ENCODE data around the gene TEX261.

Gene TEX261

GRCh38 chr2:70954886-70955285, 39.8 kb downstream of the TEX261 start:
- no peak for DNase-seq

DNA sequence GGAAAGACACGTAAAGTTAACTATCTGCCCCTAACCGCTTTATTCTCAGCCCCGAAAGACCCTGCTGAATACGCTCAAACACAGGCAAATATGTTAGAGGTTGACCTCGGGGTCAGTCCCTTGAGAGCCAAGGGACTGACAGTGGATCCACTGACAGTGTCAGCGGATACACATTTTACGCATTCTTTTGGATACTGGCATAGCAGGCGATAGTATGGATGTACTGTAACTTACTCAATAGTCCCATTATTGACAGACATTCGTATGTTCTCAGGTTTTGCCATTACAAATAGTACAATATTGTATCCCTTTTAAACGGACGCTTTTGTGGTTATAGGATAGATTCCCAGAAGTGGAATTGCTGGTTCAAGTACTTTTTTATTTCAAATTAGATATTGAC, 45.6 kb downstream of the TEX261 start:
- DNase-seq = no peak

- DNase-seq = peak; percentile 81
Measured at GRCh38 chr2:70948337-70949003, 46.2 kb downstream of the TEX261 start.

GRCh38 chr2:70947556-70948184, 47.0 kb downstream of the TEX261 start:
- no peak for DNase-seq

DNA sequence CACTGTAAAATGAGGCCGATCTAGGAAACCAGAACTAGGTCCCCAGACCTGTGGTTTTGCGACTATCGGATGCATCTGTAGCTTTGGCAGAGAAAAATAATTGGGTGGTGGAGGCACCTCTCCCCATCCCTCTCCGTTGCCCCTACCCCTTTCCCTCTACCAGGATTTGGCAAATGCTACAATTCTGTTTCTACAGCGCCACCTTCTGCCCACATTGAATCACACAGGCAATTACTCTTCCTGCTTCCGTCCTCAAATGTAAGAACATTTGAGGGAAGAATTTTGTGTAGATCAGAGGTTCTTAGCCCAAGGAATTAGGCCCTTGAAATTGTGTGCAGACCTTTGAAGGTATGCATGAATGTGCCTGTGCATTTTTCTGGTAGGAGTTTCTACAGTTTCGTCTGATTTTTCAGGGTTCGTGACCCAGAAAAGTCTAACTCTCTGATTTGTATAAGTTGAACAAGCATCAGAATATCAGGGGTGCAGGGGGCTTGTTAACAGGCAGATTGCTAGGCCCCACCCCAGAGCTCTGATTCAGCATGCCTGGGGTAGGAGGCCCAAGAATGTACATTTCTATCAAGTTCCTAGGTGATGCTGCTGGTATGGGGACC, 47.7 kb downstream of the TEX261 start:
- DNase-seq = peak; percentile 48

DNA sequence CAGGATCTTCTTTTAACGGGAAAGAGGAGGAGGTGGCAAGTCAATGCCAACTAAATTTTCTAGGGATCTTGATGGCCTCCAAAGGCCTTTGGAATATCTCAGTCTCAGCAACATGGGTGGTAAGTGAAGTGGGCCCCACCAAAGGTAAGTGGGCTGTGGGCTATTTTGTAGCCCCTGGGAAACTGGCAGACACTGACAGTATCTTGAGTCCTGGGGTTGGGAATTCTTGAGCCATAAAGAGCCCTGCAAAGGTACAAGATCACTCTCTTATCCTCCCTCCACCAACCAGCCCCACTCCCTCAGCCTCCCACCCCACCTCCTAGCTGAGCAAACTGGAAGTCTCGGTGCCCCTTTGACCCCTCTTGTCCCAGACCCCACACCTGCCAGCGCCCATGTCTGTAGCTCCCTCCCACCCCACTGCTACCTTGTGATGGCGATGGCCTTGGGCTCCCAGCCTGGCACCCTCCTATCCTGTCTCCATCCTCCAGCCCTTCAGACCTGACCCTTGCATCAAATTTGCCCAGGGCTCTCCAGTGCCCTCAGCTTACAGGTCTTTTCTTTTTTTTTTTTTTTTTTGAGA, 50.5 kb downstream of the TEX261 start:
- DNase-seq = no peak

DNA sequence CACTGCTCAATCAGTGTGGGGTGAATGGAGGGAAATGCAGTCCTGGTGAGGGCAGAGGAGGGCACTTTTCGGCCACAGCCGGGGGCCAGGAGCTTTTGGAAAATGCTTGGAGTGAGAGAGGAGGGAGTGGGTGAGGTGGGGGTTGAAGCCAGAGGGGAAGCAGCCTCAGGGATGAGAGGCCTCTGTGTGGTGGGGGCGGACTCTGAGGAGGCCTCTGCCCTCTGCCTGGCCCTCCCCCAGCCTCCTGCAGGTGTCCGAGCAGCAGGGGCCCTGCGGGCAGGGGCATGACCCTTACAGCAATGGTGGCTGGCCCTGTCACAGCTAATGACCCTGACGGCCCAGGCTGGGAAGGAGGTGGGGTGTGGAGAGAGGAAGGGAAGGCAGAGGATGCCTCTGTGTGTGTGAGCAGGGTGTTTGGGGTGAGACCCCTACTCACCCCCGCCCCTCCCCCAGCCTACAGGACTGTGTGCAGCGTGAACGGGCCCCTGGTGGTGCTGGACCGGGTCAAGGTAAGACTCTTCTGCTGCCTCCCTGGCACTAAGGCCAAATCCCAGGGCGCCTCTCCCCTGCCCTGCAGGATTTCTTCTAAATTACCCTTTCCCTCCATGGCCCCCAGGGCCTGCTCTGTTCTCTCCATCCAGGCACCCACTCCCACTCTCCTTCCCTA, 51.3 kb downstream of the TEX261 start:
- no peak for DNase-seq

GRCh38 chr2:70942396-70943204, 52.1 kb downstream of the TEX261 start:
- no peak for DNase-seq

- no peak for DNase-seq
Measured at GRCh38 chr2:70941701-70942100, 53.0 kb downstream of the TEX261 start.

DNA sequence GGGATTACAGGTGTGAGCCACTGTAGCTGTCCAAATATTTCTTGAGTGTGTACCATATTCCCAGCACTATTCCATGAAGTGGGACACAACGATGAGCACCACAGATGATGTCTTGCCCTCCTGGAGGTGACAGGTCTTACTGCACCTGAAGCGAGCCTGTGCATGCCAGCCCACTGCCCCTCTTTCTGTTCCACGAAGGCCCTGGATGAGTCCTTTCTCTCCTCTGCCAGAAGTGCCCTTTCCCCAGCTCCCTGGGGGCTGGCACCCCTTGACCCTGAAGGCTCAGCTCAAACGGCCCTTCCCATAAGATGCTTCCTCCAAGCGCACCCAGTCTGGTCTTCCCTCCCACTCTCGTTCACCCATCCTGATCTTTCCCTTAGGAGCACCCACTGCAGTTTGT, 53.5 kb downstream of the TEX261 start:
- no peak for DNase-seq

- no peak for DNase-seq
Measured at GRCh38 chr2:70939839-70940580, 54.7 kb downstream of the TEX261 start.

GRCh38 chr2:70939001-70939838, 55.5 kb downstream of the TEX261 start:
- DNase-seq = no peak

GRCh38 chr2:70938586-70938950, 56.1 kb downstream of the TEX261 start:
- DNase-seq = no peak

- no peak for DNase-seq
Measured at GRCh38 chr2:70937866-70938585, 56.6 kb downstream of the TEX261 start.

- no peak for DNase-seq
Measured at GRCh38 chr2:70936979-70937811, 57.5 kb downstream of the TEX261 start.

GRCh38 chr2:70936165-70936978, 58.3 kb downstream of the TEX261 start:
- DNase-seq = peak; percentile 20
